Prostate gland (tissue), 2 donors: ENCODE measurements around the gene RCOR3. TPM values are rescaled to one million over a fixed set of nuclear protein-coding genes. Genes with fewer than 3 reads are reported as not detected.

ENCODE experiments used
- DNase-seq: peaks from one replicate; pipeline ENCODE4 v3.0.0-alpha.2; 2019; ENCODE audit warnings: low spot score
- H3K27ac ChIP-seq, 2 donors: fragments of 200-600 bp; sonication (generic); 2 replicates each; pipeline ENCODE4 v1.5.1; 2017 to 2019
- H3K27me3 ChIP-seq: fragments of 200-600 bp; sonication (generic); replicated peaks from 2 replicates; pipeline ENCODE4 v1.5.1; 2019; ENCODE audit not compliant: insufficient read depth
- H3K36me3 ChIP-seq, 2 donors: fragments of 200-600 bp; sonication (generic); 1 replicate in 1 of 2; 2 replicates in 1 of 2; pipeline versions ENCODE4 v1.5.1 to v1.8.1; 2017 to 2019
- H3K4me1 ChIP-seq: fragments of 200-600 bp; sonication (generic); replicated peaks from 2 replicates; pipeline ENCODE4 v1.5.1; 2019
- H3K4me3 ChIP-seq, 2 donors: fragments of 200-600 bp; sonication (generic); 2 replicates each; pipeline ENCODE4 v1.5.1; 2017 to 2019
- H3K9me3 ChIP-seq: fragments of 200-600 bp; sonication (generic); 2 replicates; pipeline ENCODE4 v1.5.1; 2017
- POLR2A ChIP-seq: fragments of 450-650 bp; IDR thresholded peaks from one replicate; pipeline ENCODE4 v1.6.1; 2016; ENCODE audit warnings: antibody characterized with exemption, mild to moderate bottlenecking
- POLR2AphosphoS5 ChIP-seq: sonication (generic); formaldehyde crosslinking; IDR thresholded peaks from one replicate; pipeline ENCODE4 v1.6.1; 2017; ENCODE audit warnings: antibody characterized with exemption
- WGBS: methylation state at CpG from one replicate; pipeline ENCODE4 v1.1.5; 2018; 5-methylcytosine and 5-hydroxymethylcytosine counted together
- intact Hi-C: fragments of 100-400 bp; cut with DNase I; formaldehyde crosslinking; loops from one replicate; pipeline ENCODE4 v1.14.2; 2022
- total RNA-seq, 2 donors: library from RNA; depleted of rRNA; stranded (reverse); fragments of >200 nt; gene quantifications; one replicate each; pipeline ENCODE4 v1.1.0, GENCODE V29; 2016
- TF ChIP-seq, protein P1 (sequence below), 4 experiments: fragments of 200-600 bp in 2 of 4; fragments of 450-650 bp in 2 of 4; sonication (generic) in 2 of 4; IDR thresholded peaks; 1 replicate in 3 of 4; 2 replicates in 1 of 4; pipeline ENCODE4 v1.5.1; 2016 to 2019; ENCODE audit warnings: antibody characterized with exemption in 4 of 4, mild to moderate bottlenecking in 2 of 4, moderate library complexity in 2 of 4

RCOR3 gene
- total RNA-seq, 2 donors from 2014 or later = 56.4 to 78.3 TPM

DNA sequence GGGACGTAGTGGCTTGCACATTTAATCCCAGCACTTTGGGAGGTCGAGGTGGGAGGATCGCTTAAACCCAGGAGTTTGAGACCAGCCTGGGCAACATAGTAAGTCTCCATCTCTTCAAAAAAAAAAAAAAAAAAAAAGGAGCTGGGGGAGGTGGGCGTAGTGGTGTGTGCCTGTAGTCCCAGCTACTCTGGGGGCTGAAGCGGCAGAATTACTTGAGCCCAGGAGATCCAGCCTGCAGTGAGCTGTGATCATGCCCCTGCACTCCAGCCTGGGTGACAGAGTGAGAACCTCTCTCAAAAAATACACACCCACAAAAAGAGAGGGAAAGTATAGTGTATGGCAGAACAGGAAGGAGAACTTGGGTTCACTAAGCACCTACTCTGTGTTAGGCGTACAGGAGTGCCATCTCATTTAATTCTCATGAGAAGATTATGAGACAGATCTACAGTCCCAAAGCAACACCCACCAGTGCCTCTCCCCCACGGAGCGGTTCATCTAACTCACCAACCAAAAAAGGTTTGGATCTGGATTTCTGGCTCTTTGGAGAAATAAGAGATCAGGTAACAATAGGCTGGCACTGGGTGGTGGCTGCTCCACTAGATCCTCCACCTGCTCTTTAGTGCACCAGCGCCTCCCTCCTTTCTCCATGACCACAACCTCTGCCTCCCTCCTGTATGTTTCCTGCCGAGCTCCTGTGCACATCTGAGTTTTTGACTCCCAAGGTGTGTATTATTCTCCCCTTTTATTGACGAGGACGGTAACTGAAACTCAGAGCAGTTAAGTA is 66.0 kb downstream of the RCOR3 start:
- H3K27me3 ChIP-seq = no peaks in the 10 kb centered on the region
- TF ChIP-seq, protein P1, sequence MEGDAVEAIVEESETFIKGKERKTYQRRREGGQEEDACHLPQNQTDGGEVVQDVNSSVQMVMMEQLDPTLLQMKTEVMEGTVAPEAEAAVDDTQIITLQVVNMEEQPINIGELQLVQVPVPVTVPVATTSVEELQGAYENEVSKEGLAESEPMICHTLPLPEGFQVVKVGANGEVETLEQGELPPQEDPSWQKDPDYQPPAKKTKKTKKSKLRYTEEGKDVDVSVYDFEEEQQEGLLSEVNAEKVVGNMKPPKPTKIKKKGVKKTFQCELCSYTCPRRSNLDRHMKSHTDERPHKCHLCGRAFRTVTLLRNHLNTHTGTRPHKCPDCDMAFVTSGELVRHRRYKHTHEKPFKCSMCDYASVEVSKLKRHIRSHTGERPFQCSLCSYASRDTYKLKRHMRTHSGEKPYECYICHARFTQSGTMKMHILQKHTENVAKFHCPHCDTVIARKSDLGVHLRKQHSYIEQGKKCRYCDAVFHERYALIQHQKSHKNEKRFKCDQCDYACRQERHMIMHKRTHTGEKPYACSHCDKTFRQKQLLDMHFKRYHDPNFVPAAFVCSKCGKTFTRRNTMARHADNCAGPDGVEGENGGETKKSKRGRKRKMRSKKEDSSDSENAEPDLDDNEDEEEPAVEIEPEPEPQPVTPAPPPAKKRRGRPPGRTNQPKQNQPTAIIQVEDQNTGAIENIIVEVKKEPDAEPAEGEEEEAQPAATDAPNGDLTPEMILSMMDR (IDR thresholded peaks at IDR 0.05) = no peak
- TF ChIP-seq POLR2A = no peak
- 88% methylated on average over 12 of the region's 12 CpGs for WGBS
- H3K4me3 ChIP-seq = no peak overlapping the region
- intact Hi-C loops = loop anchor here (5.0 to 10.0 kb wide), 3 partner anchors 57 to 330 kb away; no protein-coding TSS in a partner anchor
- H3K9me3 ChIP-seq = no peaks in the 10 kb centered on the region
- DNase-seq = no peak
- H3K27ac ChIP-seq = no peak overlapping the region
- H3K36me3 ChIP-seq = no peaks in the 10 kb centered on the region
- H3K4me1 ChIP-seq = no peaks in the 10 kb centered on the region

DNA sequence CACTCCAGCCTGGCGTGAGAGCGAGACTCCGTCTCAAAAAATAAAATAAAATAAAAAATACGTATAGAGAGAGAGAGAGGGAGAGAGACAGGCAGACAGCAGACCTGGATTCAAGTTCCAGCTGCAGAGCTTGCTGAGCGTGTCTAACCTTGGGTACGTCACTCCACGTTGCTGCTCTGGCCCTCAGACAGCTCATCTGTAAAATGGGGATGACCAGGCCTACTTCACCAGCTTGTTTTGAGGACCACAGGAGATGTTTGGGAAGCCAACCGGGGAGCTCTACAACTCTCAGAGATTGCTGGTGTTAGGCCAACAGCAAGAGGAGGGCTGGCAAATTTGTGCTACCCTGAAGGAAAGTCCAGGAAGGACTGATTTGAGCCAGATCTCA is 67.0 kb downstream of the RCOR3 start:
- H3K9me3 ChIP-seq = no peaks in the 10 kb centered on the region
- peak overlapping the region; percentile 77 to 83 for H3K27ac ChIP-seq
- H3K4me1 ChIP-seq = no peaks in the 10 kb centered on the region
- intact Hi-C loops = loop anchor here (5.0 to 10.0 kb wide), 3 partner anchors 56 to 329 kb away; no protein-coding TSS in a partner anchor
- TF ChIP-seq, protein P1 (IDR thresholded peaks at IDR 0.05) = no peak
- TF ChIP-seq POLR2AphosphoS5 (no peak), POLR2A (no peak)
- H3K27me3 ChIP-seq = no peaks in the 10 kb centered on the region
- DNase-seq = no peak
- no peaks in the 10 kb centered on the region for H3K36me3 ChIP-seq
- 80% methylated on average over 8 of the region's 8 CpGs for WGBS
- peak overlapping the region; percentile 69 to 71 for H3K4me3 ChIP-seq

DNA sequence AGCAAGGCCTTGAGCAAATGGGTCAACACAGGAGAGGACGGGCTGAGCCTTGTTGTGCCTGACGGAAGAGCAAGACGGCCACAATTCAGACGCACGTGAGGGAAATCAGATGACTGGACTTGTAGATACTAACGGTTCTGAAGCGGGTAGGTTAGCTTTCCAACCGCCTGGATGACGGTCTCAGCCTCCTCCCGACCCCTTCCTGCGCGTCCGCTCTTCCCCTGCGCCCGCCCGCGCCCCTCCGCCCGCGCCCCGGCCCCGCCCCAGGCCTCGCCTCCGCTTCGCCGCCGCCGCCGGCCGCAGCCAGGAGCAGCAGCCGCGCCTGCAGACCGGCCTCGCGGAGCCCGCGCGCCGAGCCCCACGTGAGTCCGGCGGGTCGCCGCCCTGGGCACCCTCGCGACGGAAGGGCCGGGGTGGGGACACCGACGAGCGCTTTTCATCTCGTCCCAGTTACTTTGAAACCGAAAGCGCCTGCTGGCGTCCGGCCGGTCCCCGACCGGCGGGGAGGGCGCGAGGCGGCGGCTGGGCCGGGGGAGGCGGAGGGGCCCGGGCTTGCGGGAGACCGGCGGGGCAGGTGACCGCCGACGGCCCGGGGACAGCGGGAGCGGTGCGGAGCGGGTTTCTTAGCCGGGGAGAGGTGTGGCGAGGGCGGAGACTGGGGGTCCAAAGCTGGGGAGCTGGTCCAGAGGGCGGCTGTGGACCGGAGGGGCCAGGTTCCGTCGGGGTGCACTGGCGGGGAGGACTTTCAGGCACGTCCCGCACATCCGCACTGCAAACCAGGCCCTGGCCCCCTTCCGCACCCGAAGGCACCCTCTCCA is 67.6 kb downstream of the RCOR3 start, which contains the start of gene TRAF5:
Gene TRAF5, plus strand, starts transcription at position 306 of the 818 bp plus-strand sequence. CDS start 26,407 bp downstream, outside the sequence.
- Histone ChIP-seq H3K4me3 (peak within 1 kb of the TSS; percentile 69 to 71), H3K4me1 (no peaks in the 10 kb centered on the region), H3K27me3 (no peaks in the 10 kb centered on the region), H3K27ac (peak within 1 kb of the TSS; percentile 77 to 83), H3K36me3 (no peaks in the 10 kb centered on the region), H3K9me3 (no peaks in the 10 kb centered on the region)
- intact Hi-C loops = loop anchor here (5.0 to 10.0 kb wide), 3 partner anchors 56 to 328 kb away; no protein-coding TSS in a partner anchor
- DNase-seq = peak; percentile 36
- under 1% methylated on average over 88 of the region's 91 CpGs for WGBS
- TF ChIP-seq POLR2AphosphoS5 (peak; percentile 13), POLR2A (no peak)
- TF ChIP-seq, protein P1 (IDR thresholded peaks at IDR 0.05) = no peak

DNA sequence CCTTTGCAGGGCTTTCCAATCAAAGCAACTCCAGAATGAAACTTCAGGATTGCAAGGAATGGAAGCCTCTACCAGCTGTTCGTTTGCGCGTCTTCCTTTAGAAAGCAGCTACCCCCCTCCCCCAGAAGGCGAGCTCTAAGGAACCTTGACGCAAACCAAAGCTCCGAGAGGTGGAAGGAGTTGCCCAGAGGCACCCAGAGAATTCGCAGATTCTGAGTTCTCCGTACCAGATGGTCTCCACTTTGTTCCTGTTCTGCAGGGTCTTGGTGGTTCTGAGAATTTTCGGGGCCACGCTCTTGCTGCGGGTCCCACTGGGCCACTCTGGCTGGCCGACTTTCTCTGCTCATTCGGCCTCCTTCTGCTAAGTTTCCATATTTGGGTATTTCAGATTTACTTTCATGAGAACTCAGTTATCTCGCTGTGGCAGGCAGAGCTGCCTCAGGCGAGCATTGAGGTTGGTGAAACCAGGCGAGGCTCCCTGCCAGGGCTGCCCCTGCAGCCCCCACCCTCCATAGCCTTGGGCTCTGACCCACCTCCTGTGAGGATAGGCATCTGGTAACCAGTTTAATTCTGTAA is 68.3 kb downstream of the RCOR3 start:
- no peaks in the 10 kb centered on the region for H3K4me1 ChIP-seq
- H3K27me3 ChIP-seq = no peaks in the 10 kb centered on the region
- DNase-seq = no peak
- intact Hi-C loops = loop anchor here (5.0 to 10.0 kb wide), 3 partner anchors 55 to 327 kb away; no protein-coding TSS in a partner anchor
- TF ChIP-seq POLR2A (no peak), POLR2AphosphoS5 (peak; percentile 36)
- H3K9me3 ChIP-seq = no peaks in the 10 kb centered on the region
- WGBS = 2% methylated on average over 16 of the region's 16 CpGs
- H3K36me3 ChIP-seq = no peaks in the 10 kb centered on the region
- H3K27ac ChIP-seq = peak overlapping the region; percentile 77 to 83
- H3K4me3 ChIP-seq = peak overlapping the region; percentile 69 to 71
